H1 (cell line): ENCODE data around the gene LRTM1. TPM values are rescaled to one million over a fixed set of nuclear protein-coding genes. Genes with fewer than 3 reads are reported as not detected.

Experiments
- CBX8 ChIP-seq: fragments of 300-800, 300-1000 bp; sonication (generic); IDR thresholded peaks from 2 replicates; pipeline ENCODE4 v1.7.1; 2016; ENCODE audit warnings: low read depth, low read length, borderline replicate concordance
- CEBPB ChIP-seq: IDR thresholded peaks from 2 replicates; pipeline ENCODE4 v1.6.1; 2012; ENCODE audit warnings: low read depth, low read length
- CHD2 ChIP-seq: IDR thresholded peaks from 2 replicates; pipeline ENCODE4 v1.6.1; 2012; ENCODE audit warnings: low read length, improper control_type of control experiment
- KDM4A ChIP-seq: IDR thresholded peaks from one replicate; pipeline ENCODE4 v1.7.1; 2012; ENCODE audit warnings: low read depth, mild to moderate bottlenecking, moderate library complexity, low read length, inconsistent platforms; ENCODE audit not compliant: severe bottlenecking
- KDM5A ChIP-seq: fragments of 200-600 bp; IDR thresholded peaks from 2 replicates; pipeline ENCODE4 v1.7.1; 2012; ENCODE audit warnings: mild to moderate bottlenecking, low read length, inconsistent platforms, mixed read lengths
- MAFK ChIP-seq: IDR thresholded peaks from 2 replicates; pipeline ENCODE4 v1.6.1; 2012; ENCODE audit warnings: low read depth, mild to moderate bottlenecking, improper control_type of control experiment, low read length
- NANOG ChIP-seq: IDR thresholded peaks from 2 replicates; pipeline ENCODE4 v1.6.1; 2011; ENCODE audit warnings: low read length, low read depth, mild to moderate bottlenecking, inconsistent platforms; ENCODE audit not compliant: insufficient read depth, poor library complexity, severe bottlenecking
- YY1 ChIP-seq: IDR thresholded peaks from 2 replicates; pipeline ENCODE4 v1.6.1; 2011; ENCODE audit warnings: low read depth, mild to moderate bottlenecking, low read length
- polyA plus RNA-seq, 7 experiments: library from polyadenylated mRNA; depleted of rRNA in 3 of 7; stranded (reverse) in 5 of 7; unstranded in 2 of 7; fragments of >200 nt in 5 of 7; fragments of 200-250 nt in 2 of 7; gene quantifications; 1 replicate in 5 of 7; 2 replicates in 1 of 7; 4 replicates in 1 of 7; pipeline versions ENCODE4 v1.2.1 to v1.2.3, GENCODE V29; 2011 to 2013; ENCODE audit warnings: missing spikeins in 2 of 7, mixed read lengths in 2 of 7
- total RNA-seq: library from RNA; stranded (reverse); fragmentation: NEBNext Ultra II Directional; extraction: Animal tissue kit (Norgen Biotek cat#: 25700); gene quantifications from 2 replicates; pipeline ENCODE4 v1.2.1, GENCODE V29; 2021
- TF ChIP-seq, protein P1 (sequence below): fragments of 300-600 bp; sonication (generic); IDR thresholded peaks from 2 replicates; pipeline ENCODE4 v1.7.1; 2012; ENCODE audit warnings: low read length, moderate library complexity, mild to moderate bottlenecking, inconsistent platforms; ENCODE audit not compliant: insufficient replicate concordance
- TF ChIP-seq, protein P2 (sequence below): IDR thresholded peaks from 2 replicates; pipeline ENCODE4 v1.6.1; 2012; ENCODE audit warnings: inconsistent platforms

The LRTM1 gene
- total and polyA plus RNA-seq, 2 of the 8 experiments (the other 6 are each of a cell fraction or from before 2014, with no cell fraction given), result not detected

DNA sequence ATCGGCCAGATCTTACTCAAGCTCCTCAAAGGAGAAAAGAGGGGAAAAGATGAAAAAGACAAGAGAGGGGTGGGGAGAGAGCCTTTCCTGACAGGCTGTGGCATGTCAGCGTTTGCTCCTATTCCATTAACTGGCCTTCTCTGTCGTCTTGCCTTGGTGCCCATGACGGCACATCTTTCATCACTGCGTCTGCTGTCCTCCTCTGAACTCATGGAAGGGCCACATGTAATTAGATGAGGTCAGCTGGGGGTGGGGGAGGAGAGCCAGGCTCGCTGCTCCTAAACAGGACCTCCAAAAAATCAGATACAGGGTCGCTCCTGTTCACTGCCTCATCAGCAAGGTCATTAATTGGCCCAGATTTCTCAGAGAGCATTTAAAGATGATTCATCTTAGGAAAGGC is 49.7 kb downstream of the LRTM1 start (continued):
- TF ChIP-seq, protein P1, sequence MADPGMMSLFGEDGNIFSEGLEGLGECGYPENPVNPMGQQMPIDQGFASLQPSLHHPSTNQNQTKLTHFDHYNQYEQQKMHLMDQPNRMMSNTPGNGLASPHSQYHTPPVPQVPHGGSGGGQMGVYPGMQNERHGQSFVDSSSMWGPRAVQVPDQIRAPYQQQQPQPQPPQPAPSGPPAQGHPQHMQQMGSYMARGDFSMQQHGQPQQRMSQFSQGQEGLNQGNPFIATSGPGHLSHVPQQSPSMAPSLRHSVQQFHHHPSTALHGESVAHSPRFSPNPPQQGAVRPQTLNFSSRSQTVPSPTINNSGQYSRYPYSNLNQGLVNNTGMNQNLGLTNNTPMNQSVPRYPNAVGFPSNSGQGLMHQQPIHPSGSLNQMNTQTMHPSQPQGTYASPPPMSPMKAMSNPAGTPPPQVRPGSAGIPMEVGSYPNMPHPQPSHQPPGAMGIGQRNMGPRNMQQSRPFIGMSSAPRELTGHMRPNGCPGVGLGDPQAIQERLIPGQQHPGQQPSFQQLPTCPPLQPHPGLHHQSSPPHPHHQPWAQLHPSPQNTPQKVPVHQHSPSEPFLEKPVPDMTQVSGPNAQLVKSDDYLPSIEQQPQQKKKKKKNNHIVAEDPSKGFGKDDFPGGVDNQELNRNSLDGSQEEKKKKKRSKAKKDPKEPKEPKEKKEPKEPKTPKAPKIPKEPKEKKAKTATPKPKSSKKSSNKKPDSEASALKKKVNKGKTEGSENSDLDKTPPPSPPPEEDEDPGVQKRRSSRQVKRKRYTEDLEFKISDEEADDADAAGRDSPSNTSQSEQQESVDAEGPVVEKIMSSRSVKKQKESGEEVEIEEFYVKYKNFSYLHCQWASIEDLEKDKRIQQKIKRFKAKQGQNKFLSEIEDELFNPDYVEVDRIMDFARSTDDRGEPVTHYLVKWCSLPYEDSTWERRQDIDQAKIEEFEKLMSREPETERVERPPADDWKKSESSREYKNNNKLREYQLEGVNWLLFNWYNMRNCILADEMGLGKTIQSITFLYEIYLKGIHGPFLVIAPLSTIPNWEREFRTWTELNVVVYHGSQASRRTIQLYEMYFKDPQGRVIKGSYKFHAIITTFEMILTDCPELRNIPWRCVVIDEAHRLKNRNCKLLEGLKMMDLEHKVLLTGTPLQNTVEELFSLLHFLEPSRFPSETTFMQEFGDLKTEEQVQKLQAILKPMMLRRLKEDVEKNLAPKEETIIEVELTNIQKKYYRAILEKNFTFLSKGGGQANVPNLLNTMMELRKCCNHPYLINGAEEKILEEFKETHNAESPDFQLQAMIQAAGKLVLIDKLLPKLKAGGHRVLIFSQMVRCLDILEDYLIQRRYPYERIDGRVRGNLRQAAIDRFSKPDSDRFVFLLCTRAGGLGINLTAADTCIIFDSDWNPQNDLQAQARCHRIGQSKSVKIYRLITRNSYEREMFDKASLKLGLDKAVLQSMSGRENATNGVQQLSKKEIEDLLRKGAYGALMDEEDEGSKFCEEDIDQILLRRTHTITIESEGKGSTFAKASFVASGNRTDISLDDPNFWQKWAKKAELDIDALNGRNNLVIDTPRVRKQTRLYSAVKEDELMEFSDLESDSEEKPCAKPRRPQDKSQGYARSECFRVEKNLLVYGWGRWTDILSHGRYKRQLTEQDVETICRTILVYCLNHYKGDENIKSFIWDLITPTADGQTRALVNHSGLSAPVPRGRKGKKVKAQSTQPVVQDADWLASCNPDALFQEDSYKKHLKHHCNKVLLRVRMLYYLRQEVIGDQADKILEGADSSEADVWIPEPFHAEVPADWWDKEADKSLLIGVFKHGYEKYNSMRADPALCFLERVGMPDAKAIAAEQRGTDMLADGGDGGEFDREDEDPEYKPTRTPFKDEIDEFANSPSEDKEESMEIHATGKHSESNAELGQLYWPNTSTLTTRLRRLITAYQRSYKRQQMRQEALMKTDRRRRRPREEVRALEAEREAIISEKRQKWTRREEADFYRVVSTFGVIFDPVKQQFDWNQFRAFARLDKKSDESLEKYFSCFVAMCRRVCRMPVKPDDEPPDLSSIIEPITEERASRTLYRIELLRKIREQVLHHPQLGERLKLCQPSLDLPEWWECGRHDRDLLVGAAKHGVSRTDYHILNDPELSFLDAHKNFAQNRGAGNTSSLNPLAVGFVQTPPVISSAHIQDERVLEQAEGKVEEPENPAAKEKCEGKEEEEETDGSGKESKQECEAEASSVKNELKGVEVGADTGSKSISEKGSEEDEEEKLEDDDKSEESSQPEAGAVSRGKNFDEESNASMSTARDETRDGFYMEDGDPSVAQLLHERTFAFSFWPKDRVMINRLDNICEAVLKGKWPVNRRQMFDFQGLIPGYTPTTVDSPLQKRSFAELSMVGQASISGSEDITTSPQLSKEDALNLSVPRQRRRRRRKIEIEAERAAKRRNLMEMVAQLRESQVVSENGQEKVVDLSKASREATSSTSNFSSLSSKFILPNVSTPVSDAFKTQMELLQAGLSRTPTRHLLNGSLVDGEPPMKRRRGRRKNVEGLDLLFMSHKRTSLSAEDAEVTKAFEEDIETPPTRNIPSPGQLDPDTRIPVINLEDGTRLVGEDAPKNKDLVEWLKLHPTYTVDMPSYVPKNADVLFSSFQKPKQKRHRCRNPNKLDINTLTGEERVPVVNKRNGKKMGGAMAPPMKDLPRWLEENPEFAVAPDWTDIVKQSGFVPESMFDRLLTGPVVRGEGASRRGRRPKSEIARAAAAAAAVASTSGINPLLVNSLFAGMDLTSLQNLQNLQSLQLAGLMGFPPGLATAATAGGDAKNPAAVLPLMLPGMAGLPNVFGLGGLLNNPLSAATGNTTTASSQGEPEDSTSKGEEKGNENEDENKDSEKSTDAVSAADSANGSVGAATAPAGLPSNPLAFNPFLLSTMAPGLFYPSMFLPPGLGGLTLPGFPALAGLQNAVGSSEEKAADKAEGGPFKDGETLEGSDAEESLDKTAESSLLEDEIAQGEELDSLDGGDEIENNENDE, result no peak
- TF ChIP-seq CBX8 (no peak), KDM5A (no peak), CHD2 (no peak), YY1 (no peak), CEBPB (no peak), MAFK (no peak), NANOG (no peak), KDM4A (no peak)
- TF ChIP-seq, protein P2, sequence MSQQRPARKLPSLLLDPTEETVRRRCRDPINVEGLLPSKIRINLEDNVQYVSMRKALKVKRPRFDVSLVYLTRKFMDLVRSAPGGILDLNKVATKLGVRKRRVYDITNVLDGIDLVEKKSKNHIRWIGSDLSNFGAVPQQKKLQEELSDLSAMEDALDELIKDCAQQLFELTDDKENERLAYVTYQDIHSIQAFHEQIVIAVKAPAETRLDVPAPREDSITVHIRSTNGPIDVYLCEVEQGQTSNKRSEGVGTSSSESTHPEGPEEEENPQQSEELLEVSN, result no peak
- TF ChIP-seq, all 59 proteins: peak for 0
